K562 (cell line): Measurements from ENCODE around the gene OPCML.

Experiments
- CHD4 ChIP-seq: fragments of 200-600 bp; sonication (generic); IDR thresholded peaks from 3 replicates; pipeline ENCODE4 v1.6.1; 2012; ENCODE audit warnings: low read depth, mild to moderate bottlenecking, mixed read lengths, low read length, inconsistent platforms; ENCODE audit not compliant: insufficient read depth, insufficient replicate concordance, poor library complexity, severe bottlenecking
- CTCF ChIP-seq, 3 experiments: IDR thresholded peaks in 2 of 3; conservative IDR thresholded peaks in 1 of 3; 2 replicates each; pipeline ENCODE4 v1.5.1; 2011 to 2012; ENCODE audit warnings: low read length in 3 of 3, mild to moderate bottlenecking in 3 of 3, control low read depth in 2 of 3, improper control_type of control experiment in 1 of 3, inconsistent platforms in 1 of 3, low read depth in 1 of 3, mixed read lengths in 1 of 3, moderate library complexity in 1 of 3; ENCODE audit not compliant: insufficient read depth in 2 of 3
- EZH2 ChIP-seq: IDR thresholded peaks from 2 replicates; pipeline ENCODE4 v1.6.1; 2012; ENCODE audit warnings: low read depth, mild to moderate bottlenecking, inconsistent platforms, low read length, borderline replicate concordance
- FOXA1 ChIP-seq: fragments of 450-650 bp; IDR thresholded peaks from 2 replicates; pipeline ENCODE4 v1.6.1; 2016; ENCODE audit warnings: mild to moderate bottlenecking, borderline replicate concordance
- HDAC2 ChIP-seq: fragments of 450-650 bp; IDR thresholded peaks from 2 replicates; pipeline ENCODE4 v1.6.1; 2016; ENCODE audit warnings: mild to moderate bottlenecking
- NFATC3 ChIP-seq: fragments of 450-650 bp; IDR thresholded peaks from 2 replicates; pipeline ENCODE4 v1.6.1; 2017; ENCODE audit warnings: mild to moderate bottlenecking
- POLR2A ChIP-seq: fragments of 450-650 bp; conservative IDR thresholded peaks from 2 replicates; pipeline ENCODE4 v1.6.1; 2016
- POLR2AphosphoS5 ChIP-seq: IDR thresholded peaks from 2 replicates; pipeline ENCODE4 v1.6.1; 2011; ENCODE audit warnings: mild to moderate bottlenecking, low read depth, low read length, moderate library complexity; ENCODE audit not compliant: control insufficient read depth, insufficient read depth
- SP1 ChIP-seq: sonication (generic); formaldehyde crosslinking; IDR thresholded peaks from 2 replicates; pipeline ENCODE4 v1.8.1; 2022; ENCODE audit warnings: mild to moderate bottlenecking, missing genetic modification reagents
- SRSF9 ChIP-seq: fragments of 200-400 bp; formaldehyde crosslinking; IDR thresholded peaks from 2 replicates; pipeline ENCODE4 v1.6.1; 2017; ENCODE audit warnings: low read depth, low read length, borderline replicate concordance
- TEAD4 ChIP-seq, 2 experiments: sonication (generic) in 1 of 2; formaldehyde crosslinking in 1 of 2; IDR thresholded peaks; 2 replicates each; pipeline versions ENCODE4 v1.6.1 to v1.8.0; 2012 to 2022; ENCODE audit warnings: borderline replicate concordance in 1 of 2, inconsistent platforms in 1 of 2, low read length in 1 of 2, mild to moderate bottlenecking in 1 of 2, missing genetic modification reagents in 1 of 2
- ZBTB12 ChIP-seq: fragments of 250-450 bp; sonication (Bioruptor Pico); IDR thresholded peaks from 2 replicates; pipeline ENCODE4 v1.4.0; 2020
- ZBTB33 ChIP-seq: sonication (generic); formaldehyde crosslinking; IDR thresholded peaks from 2 replicates; pipeline ENCODE4 v1.8.1; 2023; ENCODE audit warnings: mild to moderate bottlenecking, missing genetic modification reagents
- ZNF143 ChIP-seq: sonication (generic); formaldehyde crosslinking; IDR thresholded peaks from 2 replicates; pipeline ENCODE4 v1.9.0; 2022; ENCODE audit warnings: mild to moderate bottlenecking, missing genetic modification reagents

- TF ChIP-seq CTCF (IDR thresholded peaks at IDR 0.05 in 2 of 3, conservative IDR thresholded peaks at IDR 0.05 in 1 of 3; ENCODE audit: insufficient read depth in 2 of 3, low read depth in 1 of 3, low read length in 3 of 3) (no peak), ZBTB33 (CRISPR knock-in tag) (no peak), CHD4 (no peak), SRSF9 (no peak), EZH2 (no peak), HDAC2 (no peak), ZNF143 (CRISPR knock-in tag) (no peak), POLR2A (no peak), FOXA1 (no peak), POLR2AphosphoS5 (no peak), ZBTB12 (CRISPR knock-in tag) (no peak), TEAD4 (IDR thresholded peaks at IDR 0.05; ENCODE audit: low read length) (no peak), TEAD4 (CRISPR knock-in tag; IDR thresholded peaks at IDR 0.05; ENCODE audit: borderline replicate concordance) (no peak), NFATC3 (no peak), SP1 (CRISPR knock-in tag) (no peak)
Observed at GRCh38 chr11:133266986-133267385, 265.3 kb downstream of the OPCML start.
